A549 treated with GW870086 at 1 μM for 4 hours (cell line): ENCODE measurements around the gene DNAJC6. TPM values are rescaled to one million over a fixed set of nuclear protein-coding genes. Genes with fewer than 3 reads are reported as not detected.

ENCODE experiments used
- total RNA-seq: library from RNA; stranded (reverse); fragments of 200-300 nt; extraction: Qiagen RNA extraction; gene quantifications from 5 replicates; pipeline ENCODE4 v1.2.3, GENCODE V29; 2022; ENCODE audit warnings: low read depth

DNAJC6 gene
- total RNA-seq: 4.8 to 8.0 TPM (median 7.7 TPM) in 5 replicates

GRCh38 chr1:65309304-65310077 lies at the start of gene DNAJC6:
DNAJC6 (plus strand) TSS chr1:65309543; CDS start chr1:65309746, 203 bp downstream.

GRCh38 chr1:65420590-65421350 lies 111.4 kb downstream of the DNAJC6 start, which contains the start of the genes LEPR and LEPROT:
LEPR (plus strand) TSS chr1:65420668; CDS start chr1:65565566, 144,898 bp downstream.
LEPROT (plus strand) TSS chr1:65420668; CDS start chr1:65420725, 57 bp downstream.

Other genes with a start within 250 kb of the DNAJC6 start
- 24.9 to 31.8 TPM (median 28.2 TPM) in 5 replicates for gene AK4, start 161.3 kb upstream of the DNAJC6 start, total RNA-seq
- gene LEPR, start 111.1 kb downstream of the DNAJC6 start, total RNA-seq: 2.0 to 3.5 TPM (median 2.9 TPM) in 5 replicates
- gene LEPROT, start 111.1 kb downstream of the DNAJC6 start, total RNA-seq: 37.3 to 48.8 TPM (median 42.4 TPM) in 5 replicates